ENCODE results near the gene XRCC6.

Gene XRCC6

GRCh38 chr22:41578114-41578513 is 43.0 kb upstream of the XRCC6 start:
- TF ChIP-seq CTCF (conservative IDR thresholded peaks at IDR 0.05; ENCODE audit: low read depth, low read length), result no peak
- H3K4me3 ChIP-seq (ENCODE audit: low read depth, low read length), result no peak overlapping the region
- no peak for DNase-seq (ENCODE audit: low read depth)

GRCh38 chr22:41578818-41579217 is 42.3 kb upstream of the XRCC6 start:
- DNase-seq (ENCODE audit: low read depth), result no peak
- H3K4me3 ChIP-seq (ENCODE audit: low read depth, low read length), result no peak overlapping the region
- no peak for TF ChIP-seq CTCF (conservative IDR thresholded peaks at IDR 0.05; ENCODE audit: low read depth, low read length)

- no peak overlapping the region for H3K4me3 ChIP-seq (ENCODE audit: low read depth, low read length)
- no peak for TF ChIP-seq CTCF (conservative IDR thresholded peaks at IDR 0.05; ENCODE audit: low read depth, low read length)
Measured at GRCh38 chr22:41579297-41579996, 41.6 kb upstream of the XRCC6 start.

GRCh38 chr22:41579997-41580355 is 41.1 kb upstream of the XRCC6 start:
- TF ChIP-seq CTCF (conservative IDR thresholded peaks at IDR 0.05; ENCODE audit: low read depth, low read length), result no peak
- no peak overlapping the region for H3K4me3 ChIP-seq (ENCODE audit: low read depth, low read length)
- no peak for DNase-seq (ENCODE audit: low read depth)

More at GRCh38 chr22:41579297-41579996, 41.6 kb upstream of the XRCC6 start:
- no peak for DNase-seq (ENCODE audit: low read depth)

GRCh38 chr22:41582694-41583093 is 38.4 kb upstream of the XRCC6 start:
- no peak overlapping the region for H3K4me3 ChIP-seq (ENCODE audit: low read depth, low read length)
- DNase-seq (ENCODE audit: low read depth), result no peak
- no peak for TF ChIP-seq CTCF (conservative IDR thresholded peaks at IDR 0.05; ENCODE audit: low read depth, low read length)

- no peak for DNase-seq (ENCODE audit: low read depth)
- H3K4me3 ChIP-seq (ENCODE audit: low read depth, low read length), result no peak overlapping the region
- no peak for TF ChIP-seq CTCF (conservative IDR thresholded peaks at IDR 0.05; ENCODE audit: low read depth, low read length)
Measured at GRCh38 chr22:41584881-41585280, 36.2 kb upstream of the XRCC6 start.

- H3K4me3 ChIP-seq (ENCODE audit: low read depth, low read length), result no peak overlapping the region
- no peak for TF ChIP-seq CTCF (conservative IDR thresholded peaks at IDR 0.05; ENCODE audit: low read depth, low read length)
- no peak for DNase-seq (ENCODE audit: low read depth)
Measured at GRCh38 chr22:41585898-41586297, 35.2 kb upstream of the XRCC6 start.

All from choroid plexus epithelial cell (primary cell).